K562 (cell line): ENCODE measurements around the gene VRK2. TPM values are rescaled to one million over a fixed set of nuclear protein-coding genes. Genes with fewer than 3 reads are reported as not detected.

Experiments used
- HMGN3 ChIP-seq: IDR thresholded peaks from 2 replicates; pipeline ENCODE4 v1.6.1; 2011; ENCODE audit warnings: borderline replicate concordance, low read depth, mild to moderate bottlenecking, mixed read lengths, low read length; ENCODE audit not compliant: insufficient read length; ENCODE audit errors: extremely low read depth
- IRF9 ChIP-seq: fragments of 450-650 bp; IDR thresholded peaks from 2 replicates; pipeline ENCODE4 v1.6.1; 2016; ENCODE audit warnings: missing biosample characterization, missing genetic modification characterization
- KHSRP ChIP-seq: fragments of 450-650 bp; IDR thresholded peaks from 2 replicates; pipeline ENCODE4 v1.6.1; 2017
- MCM2 ChIP-seq: fragments of 450-650 bp; IDR thresholded peaks from 2 replicates; pipeline ENCODE4 v1.6.1; 2017; ENCODE audit warnings: low read depth, mild to moderate bottlenecking
- MGA ChIP-seq: fragments of 450-650 bp; IDR thresholded peaks from 2 replicates; pipeline ENCODE4 v1.6.1; 2016; ENCODE audit warnings: mild to moderate bottlenecking, moderate library complexity
- NFE2 ChIP-seq: IDR thresholded peaks from 2 replicates; pipeline ENCODE4 v1.6.1; 2014; ENCODE audit warnings: antibody characterized with exemption, low read depth
- NFRKB ChIP-seq: fragments of 450-650 bp; IDR thresholded peaks from 2 replicates; pipeline ENCODE4 v1.6.1; 2016; ENCODE audit warnings: low read depth
- NR1H2 ChIP-seq: sonication (generic); formaldehyde crosslinking; IDR thresholded peaks from 2 replicates; pipeline ENCODE4 v1.4.0; 2020; ENCODE audit warnings: mild to moderate bottlenecking, missing genetic modification reagents
- NR4A1 ChIP-seq, 2 experiments: fragments of 250-450 bp in 1 of 2; fragments of 450-650 bp in 1 of 2; sonication (Bioruptor Pico) in 1 of 2; IDR thresholded peaks; 2 replicates each; pipeline versions ENCODE4 v1.4.0 to v1.6.1; 2016 to 2020; ENCODE audit warnings: mild to moderate bottlenecking in 2 of 2, missing compliant biosample characterization in 1 of 2, missing genetic modification characterization in 1 of 2, moderate library complexity in 1 of 2
- PCBP2 ChIP-seq: fragments of 200-400 bp; formaldehyde crosslinking; IDR thresholded peaks from 2 replicates; pipeline ENCODE4 v1.6.1; 2018; ENCODE audit warnings: low read length, low read depth, mild to moderate bottlenecking, moderate library complexity; ENCODE audit not compliant: poor library complexity, severe bottlenecking
- VEZF1 ChIP-seq: fragments of 200-800 bp; sonication (Bioruptor generic); IDR thresholded peaks from 2 replicates; pipeline ENCODE4 v1.6.1; 2017; ENCODE audit warnings: missing genetic modification characterization, missing compliant biosample characterization
- ZC3H8 ChIP-seq: fragments of 450-650 bp; IDR thresholded peaks from 2 replicates; pipeline ENCODE4 v1.6.1; 2017
- ZNF121 ChIP-seq: sonication (generic); formaldehyde crosslinking; conservative IDR thresholded peaks from 2 replicates; pipeline ENCODE4 v1.8.0; 2022; ENCODE audit warnings: missing genetic modification reagents
- ZNF133 ChIP-seq: fragments of 250-450 bp; sonication (Bioruptor Pico); IDR thresholded peaks from 2 replicates; pipeline ENCODE4 v1.4.0; 2020; ENCODE audit warnings: mild to moderate bottlenecking
- polyA plus RNA-seq, 8 experiments: library from polyadenylated mRNA; depleted of rRNA in 4 of 8; stranded (reverse) in 5 of 8; unstranded in 3 of 8; fragments of >200 nt; fragmentation: Nextera tagmentation in 2 of 8; fragmentation: Illumina TruSeq in 1 of 8; extraction: Ambion mirVana in 2 of 8; extraction: Trizol in 1 of 8; gene quantifications; 2 replicates each; pipeline versions ENCODE4 v1.2.1 to v1.2.3, GENCODE V29; 2011 to 2014; ENCODE audit warnings: inconsistent platforms in 1 of 8, missing spikeins in 1 of 8
- total RNA-seq, 7 experiments: library from RNA; depleted of rRNA in 6 of 7; stranded (reverse); fragments of >200 nt in 6 of 7; fragmentation: Illumina TruSeq in 2 of 7; extraction: Trizol in 2 of 7; gene quantifications; 2 replicates each; pipeline versions ENCODE4 v1.2.1 to v1.2.3, GENCODE V29; 2011 to 2021; ENCODE audit warnings: low replicate concordance in 1 of 7

Gene VRK2
- total and polyA plus RNA-seq, 9 of the 15 experiments (the other 6 are each of a cell fraction or from before 2014, with no cell fraction given) = 22.6 to 49.2 (median 36.2) TPM

- TF ChIP-seq MGA = peak; percentile 97
- TF ChIP-seq ZNF121 (CRISPR knock-in tag) = no peak
- no peak for TF ChIP-seq ZC3H8
- TF ChIP-seq PCBP2 = no peak
- no peak for TF ChIP-seq IRF9 (tag)
- no peak for TF ChIP-seq NR4A1 (CRISPR knock-in tag; IDR thresholded peaks at IDR 0.05)
- TF ChIP-seq NR4A1 (tag; IDR thresholded peaks at IDR 0.05) = no peak
- no peak for TF ChIP-seq NFE2
- peak; percentile 67 for TF ChIP-seq VEZF1 (CRISPR knock-in tag)
- TF ChIP-seq KHSRP = no peak
- no peak for TF ChIP-seq ZNF133
- TF ChIP-seq MCM2 = no peak
- peak; percentile 95 for TF ChIP-seq HMGN3
- TF ChIP-seq NFRKB = 0 out of 2 replicates have a peak, but pooled peaks have one; percentile 22
- peak; percentile 71; the same call in 1 of the 2 replicates for TF ChIP-seq NR1H2 (CRISPR knock-in tag)
These were observed at the start of gene VRK2 (continued) for GRCh38 chr2:58046585-58047372.
